Measurements from ENCODE around the gene AQP12A. TPM values are rescaled to one million over a fixed set of nuclear protein-coding genes. Genes with fewer than 3 reads are reported as not detected.

Gene AQP12A
- polyA plus RNA-seq, 1 of the 3 experiments (the other 2 are of a cell fraction) = not detected

GRCh38 chr2:240686460-240686859 is 5.2 kb upstream of the AQP12A start (continued):
- no peak for TF ChIP-seq PBX3 (IDR thresholded peaks at IDR 0.05)
- no peak for TF ChIP-seq REST (IDR thresholded peaks at IDR 0.05; ENCODE audit: low read depth, low read length)

- Histone ChIP-seq H3K27me3 (ENCODE audit: insufficient read depth) (no peaks in the 10 kb centered on the region; the same call in 1 of the 2 replicates), H3K79me2 (ENCODE audit: insufficient read depth) (no peaks in the 10 kb centered on the region), H4K20me1 (ENCODE audit: insufficient read depth) (no peaks in the 10 kb centered on the region), H3K27ac (ENCODE audit: low read depth in 2 of 2, low read length in 1 of 2) (no peak overlapping the region), H3K9ac (no peak overlapping the region), H2AFZ (ENCODE audit: low read depth) (no peak overlapping the region), H3K4me3 (ENCODE audit: low read depth in 2 of 2, low read length in 1 of 2) (no peak overlapping the region), H3F3A (replicated peaks; ENCODE audit: insufficient read depth) (no peaks in the 10 kb centered on the region), H3K9me2 (no peaks in the 10 kb centered on the region), H3K9me3 (no peaks in the 10 kb centered on the region), H3K4me1 (ENCODE audit: control insufficient read depth in 1 of 2, insufficient read depth in 2 of 2, low read depth in 1 of 2, low read length in 1 of 2) (no peaks in the 10 kb centered on the region), H3K36me3 (replicated peaks in 1 of 2; ENCODE audit: control insufficient read depth in 1 of 2, insufficient read depth in 2 of 2, low read length in 1 of 2) (no peaks in the 10 kb centered on the region), H3K4me2 (no peak overlapping the region)
- ChIA-PET CTCF (interaction anchor here (2.0 kb wide), 1 partner anchor 154 kb away, joined by 6 read pairs; no protein-coding TSS in a partner anchor), POLR2A (no interaction called here)
- 65% methylated on average over 6 of the region's 20 CpGs for WGBS (ENCODE audit: low lambda C conversion rate)
- peak; percentile 34 for DNase-seq
- TF ChIP-seq GABPA (IDR thresholded peaks at IDR 0.05; ENCODE audit: low read depth) (no peak), MEF2A (IDR thresholded peaks at IDR 0.05; ENCODE audit: borderline replicate concordance, low read depth) (no peak), REST (IDR thresholded peaks at IDR 0.05; ENCODE audit: low read depth, low read length) (no peak), YY1 (IDR thresholded peaks at IDR 0.05; ENCODE audit: low read depth) (no peak), SIN3A (IDR thresholded peaks at IDR 0.05; ENCODE audit: borderline replicate concordance, low read depth, low read length) (no peak), NRF1 (IDR thresholded peaks at IDR 0.05; ENCODE audit: low read depth, low read length) (no peak), TAF1 (IDR thresholded peaks at IDR 0.05; ENCODE audit: borderline replicate concordance, low read depth, low read length) (no peak), USF2 (IDR thresholded peaks at IDR 0.05; ENCODE audit: borderline replicate concordance, low read depth, low read length) (no peak), GATA2 (CRISPR knock-in tag; IDR thresholded peaks at IDR 0.05) (no peak), MXI1 (IDR thresholded peaks at IDR 0.05; ENCODE audit: low read depth, low read length) (no peak), EP300 (IDR thresholded peaks at IDR 0.05; ENCODE audit: borderline replicate concordance in 1 of 2, low read depth in 1 of 2, low read length in 1 of 2) (no peak), USF1 (IDR thresholded peaks at IDR 0.05; ENCODE audit: borderline replicate concordance, low read depth) (no peak), FOXM1 (IDR thresholded peaks at IDR 0.05; ENCODE audit: low read depth) (no peak), SMC3 (IDR thresholded peaks at IDR 0.05; ENCODE audit: low read depth, low read length) (no peak), NFIC (IDR thresholded peaks at IDR 0.05; ENCODE audit: borderline replicate concordance) (no peak)
These were observed 4.5 kb upstream of the AQP12A start for GRCh38 chr2:240687045-240687740.

Measured in SK-N-SH (cell line).